ENCODE data around the gene NOP53.

- TF ChIP-seq CTCF (IDR thresholded peaks at IDR 0.05 in 4 of 5, conservative IDR thresholded peaks at IDR 0.05 in 1 of 5), result no peak
- TF ChIP-seq POLR2A (IDR thresholded peaks at IDR 0.05), result no peak
Measured at GRCh38 chr19:47755065-47755761, 9.9 kb downstream of the NOP53 start.
